Measurements from ENCODE around the gene ZW10. TPM values are rescaled to one million over a fixed set of nuclear protein-coding genes. Genes with fewer than 3 reads are reported as not detected.
A peak's percentile ranks its signal among the peaks of the same experiment; 100 is the strongest.
"Not testable (repeated sequence)": the region's sequence is repeated elsewhere in the genome, so short reads cannot be mapped to it uniquely, and the experiment has no call there.

ZW10 gene
- total RNA-seq, 1 experiment from 2014 or later = 14.7 TPM

DNA sequence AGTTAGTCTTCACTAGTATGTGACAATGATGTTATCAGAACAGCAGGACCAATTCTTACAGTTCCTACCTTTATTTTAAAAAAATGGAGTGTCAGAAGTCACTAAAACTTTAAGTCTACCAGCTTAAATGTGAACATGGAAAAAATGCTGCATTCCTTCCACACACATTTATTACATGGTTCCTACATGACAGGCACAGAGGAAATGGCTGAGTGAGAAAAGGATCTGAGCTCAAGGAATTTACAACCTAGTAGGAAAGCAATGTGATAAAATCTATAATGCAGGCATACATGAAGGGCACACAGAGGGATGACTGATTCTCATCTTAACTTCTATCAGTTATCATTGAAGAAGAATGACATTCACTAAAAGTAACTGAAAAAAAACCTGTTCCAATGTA, 29.1 kb upstream of the ZW10 start:
- TF ChIP-seq, protein P1, sequence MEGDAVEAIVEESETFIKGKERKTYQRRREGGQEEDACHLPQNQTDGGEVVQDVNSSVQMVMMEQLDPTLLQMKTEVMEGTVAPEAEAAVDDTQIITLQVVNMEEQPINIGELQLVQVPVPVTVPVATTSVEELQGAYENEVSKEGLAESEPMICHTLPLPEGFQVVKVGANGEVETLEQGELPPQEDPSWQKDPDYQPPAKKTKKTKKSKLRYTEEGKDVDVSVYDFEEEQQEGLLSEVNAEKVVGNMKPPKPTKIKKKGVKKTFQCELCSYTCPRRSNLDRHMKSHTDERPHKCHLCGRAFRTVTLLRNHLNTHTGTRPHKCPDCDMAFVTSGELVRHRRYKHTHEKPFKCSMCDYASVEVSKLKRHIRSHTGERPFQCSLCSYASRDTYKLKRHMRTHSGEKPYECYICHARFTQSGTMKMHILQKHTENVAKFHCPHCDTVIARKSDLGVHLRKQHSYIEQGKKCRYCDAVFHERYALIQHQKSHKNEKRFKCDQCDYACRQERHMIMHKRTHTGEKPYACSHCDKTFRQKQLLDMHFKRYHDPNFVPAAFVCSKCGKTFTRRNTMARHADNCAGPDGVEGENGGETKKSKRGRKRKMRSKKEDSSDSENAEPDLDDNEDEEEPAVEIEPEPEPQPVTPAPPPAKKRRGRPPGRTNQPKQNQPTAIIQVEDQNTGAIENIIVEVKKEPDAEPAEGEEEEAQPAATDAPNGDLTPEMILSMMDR (IDR thresholded peaks at IDR 0.05; ENCODE audit: unreplicated experiment) = no peak
- no TSS peak for BruUV-seq (replicated peaks)
- DNase-seq (ENCODE audit: unreplicated experiment) = no peak
- Mint-ChIP-seq H3K4me3 (ENCODE audit: unreplicated experiment) (no peak overlapping the region), H3K9me3 (ENCODE audit: unreplicated experiment) (no peaks in the 10 kb centered on the region), H3K27me3 (ENCODE audit: insufficient read depth, unreplicated experiment) (no peaks in the 10 kb centered on the region), H3K36me3 (ENCODE audit: insufficient read depth, unreplicated experiment) (peaks cover 59% of the 10 kb centered on the region), H3K4me1 (ENCODE audit: insufficient read depth, unreplicated experiment) (no peaks in the 10 kb centered on the region), H3K27ac (ENCODE audit: low read depth, unreplicated experiment) (no peak overlapping the region)
- POLR2A ChIA-PET = no interaction called here
- intact Hi-C loops (cut with micrococcal nuclease) = no loop called here
- CTCF ChIA-PET = interaction anchor here (0.8 to 1.1 kb wide), 2 partner anchors 29 to 35 kb away, joined by 3 to 4 read pairs; partner anchors contain the start of gene ZW10

DNA sequence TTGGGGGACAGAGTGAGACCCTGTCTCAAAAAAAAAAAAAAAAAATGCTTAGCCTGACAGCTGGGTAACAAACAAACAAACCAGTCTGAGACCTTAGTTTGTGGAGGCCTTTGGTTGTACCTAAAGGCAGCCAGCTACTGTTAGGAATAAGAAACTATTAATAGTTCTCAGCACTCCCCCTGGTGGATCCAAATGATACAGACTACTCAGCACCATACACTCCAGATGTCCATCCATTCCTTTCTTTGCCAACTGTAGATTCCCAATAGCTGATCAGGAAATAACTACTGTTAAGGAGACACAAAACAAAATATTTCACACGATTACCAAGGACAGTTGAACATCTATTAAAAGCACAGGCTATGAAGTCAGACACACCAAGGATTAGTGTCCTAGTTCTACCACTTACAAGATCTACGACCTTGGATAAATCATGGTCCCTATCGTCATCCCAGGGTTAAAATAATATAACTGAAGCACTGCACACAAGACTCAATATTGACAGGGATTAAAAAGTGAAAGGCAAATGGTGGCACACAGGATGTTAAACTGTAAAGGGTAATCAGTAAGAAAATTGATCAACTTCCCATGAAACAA, 23.3 kb upstream of the ZW10 start:
- H3K36me3 Mint-ChIP-seq (ENCODE audit: insufficient read depth, unreplicated experiment) = peaks cover 35% of the 10 kb centered on the region
- intact Hi-C loops (cut with micrococcal nuclease) = loop anchor here (1.0 to 2.0 kb wide), 2 partner anchors 18 to 491 kb away; partner anchors contain the start of gene CLDN25
- POLR2A ChIA-PET = interaction anchor here (0.6 to 1.5 kb wide), 4 partner anchors 10 to 490 kb away, joined by 3 to 5 read pairs (median 4); partner anchors contain the start of gene ZW10
- DNase-seq (ENCODE audit: unreplicated experiment) = peak; percentile 66
- H3K27me3 Mint-ChIP-seq (ENCODE audit: insufficient read depth, unreplicated experiment) = no peaks in the 10 kb centered on the region
- TF ChIP-seq, protein P1 (IDR thresholded peaks at IDR 0.05; ENCODE audit: unreplicated experiment) = peak; percentile 55
- H3K9me3 Mint-ChIP-seq (ENCODE audit: unreplicated experiment) = no peaks in the 10 kb centered on the region
- H3K4me3 Mint-ChIP-seq (ENCODE audit: unreplicated experiment) = no peak overlapping the region
- CTCF ChIA-PET = interaction anchor here (0.6 to 3.6 kb wide), 27 partner anchors 8 to 1294 kb away, joined by 3 to 21 read pairs (median 4); partner anchors contain the start of genes CLDN25 and ZW10
- BruUV-seq (replicated peaks) = no TSS peak
- H3K27ac Mint-ChIP-seq (ENCODE audit: low read depth, unreplicated experiment) = no peak overlapping the region
- no peaks in the 10 kb centered on the region for H3K4me1 Mint-ChIP-seq (ENCODE audit: insufficient read depth, unreplicated experiment)

DNA sequence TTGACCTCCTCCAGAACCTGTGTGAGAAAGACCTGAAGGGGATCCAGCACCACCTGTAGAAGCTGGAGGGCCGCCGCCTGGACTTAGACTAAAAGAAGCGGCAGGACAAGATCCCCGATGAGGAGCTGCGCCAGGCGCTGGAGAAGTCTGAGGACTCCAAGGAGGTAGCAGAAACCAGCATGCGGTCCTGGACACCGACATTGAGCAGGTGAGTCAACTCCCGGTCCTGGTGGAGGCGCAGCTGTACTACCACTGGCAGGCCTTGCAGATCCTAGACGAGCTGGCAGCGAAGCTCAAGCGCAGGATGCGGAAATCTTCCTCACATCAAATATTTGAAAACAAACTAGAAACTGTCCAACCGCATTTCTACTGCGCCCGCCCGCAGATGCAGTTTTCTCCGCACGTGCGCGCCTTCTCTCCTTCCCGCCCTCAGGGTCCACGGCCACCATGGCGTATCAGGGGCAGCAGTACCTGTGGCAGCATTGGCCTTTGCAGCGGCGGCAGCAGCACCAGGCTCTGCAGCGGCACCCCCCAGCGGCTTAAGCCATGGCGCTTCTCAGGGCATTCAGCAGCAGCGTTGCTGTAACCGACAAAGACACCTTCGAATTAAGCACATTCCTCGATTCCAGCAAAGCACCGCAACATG, 16.3 kb upstream of the ZW10 start:
- POLR2A ChIA-PET = interaction anchor here (0.7 kb wide), 1 partner anchor 508 kb away, joined by 3 read pairs; no protein-coding TSS in a partner anchor
- H3K4me3 Mint-ChIP-seq (ENCODE audit: unreplicated experiment) = no peak overlapping the region

DNA sequence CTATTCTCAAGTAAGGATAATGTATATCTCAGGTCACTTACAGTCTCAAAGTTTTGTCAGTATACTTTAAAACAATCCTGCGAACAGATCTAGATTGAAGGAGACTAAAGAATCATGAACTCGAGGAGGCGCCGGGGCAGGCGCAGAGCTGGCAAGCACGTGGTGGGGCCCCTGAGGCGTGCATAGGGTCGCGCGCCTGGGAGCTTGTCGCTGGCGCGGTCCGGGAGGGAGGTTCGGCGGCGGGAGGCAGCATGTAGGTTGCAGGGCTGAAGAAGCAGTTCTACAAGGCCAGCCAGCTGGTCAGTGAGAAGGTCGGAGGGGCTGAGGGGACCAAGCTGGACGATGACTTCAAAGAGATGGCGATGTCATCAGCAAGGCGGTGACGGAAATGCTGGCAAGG, 15.5 kb upstream of the ZW10 start:
- BruUV-seq (replicated peaks); H3K4me1 Mint-ChIP-seq (ENCODE audit: insufficient read depth, unreplicated experiment); H3K27me3 Mint-ChIP-seq (ENCODE audit: insufficient read depth, unreplicated experiment); H3K27ac Mint-ChIP-seq (ENCODE audit: low read depth, unreplicated experiment); H3K36me3 Mint-ChIP-seq (ENCODE audit: insufficient read depth, unreplicated experiment); H3K4me3 Mint-ChIP-seq (ENCODE audit: unreplicated experiment); intact Hi-C loops (cut with micrococcal nuclease); DNase-seq (ENCODE audit: unreplicated experiment); H3K9me3 Mint-ChIP-seq (ENCODE audit: unreplicated experiment): not testable (repeated sequence)
- ChIA-PET POLR2A (interaction anchor here (1.0 kb wide), 1 partner anchor 11 kb away, joined by 4 read pairs; no protein-coding TSS in a partner anchor), CTCF (interaction anchor here (0.6 kb wide), 1 partner anchor 66 kb away, joined by 3 read pairs; no protein-coding TSS in a partner anchor)

More for the DNA sequence above, 16.3 kb upstream of the ZW10 start:
- H3K9me3 Mint-ChIP-seq (ENCODE audit: unreplicated experiment) = no peaks in the 10 kb centered on the region
- H3K27ac Mint-ChIP-seq (ENCODE audit: low read depth, unreplicated experiment) = no peak overlapping the region
- intact Hi-C loops (cut with micrococcal nuclease) = no loop called here
- TF ChIP-seq, protein P1 (IDR thresholded peaks at IDR 0.05; ENCODE audit: unreplicated experiment) = no peak
- CTCF ChIA-PET = interaction anchor here (0.6 kb wide), 1 partner anchor 65 kb away, joined by 3 read pairs; no protein-coding TSS in a partner anchor
- H3K27me3 Mint-ChIP-seq (ENCODE audit: insufficient read depth, unreplicated experiment) = no peaks in the 10 kb centered on the region
- BruUV-seq (replicated peaks) = no TSS peak
- H3K36me3 Mint-ChIP-seq (ENCODE audit: insufficient read depth, unreplicated experiment) = no peaks in the 10 kb centered on the region
- no peak for DNase-seq (ENCODE audit: unreplicated experiment)
- no peaks in the 10 kb centered on the region for H3K4me1 Mint-ChIP-seq (ENCODE audit: insufficient read depth, unreplicated experiment)

Measured in MCF 10A (cell line).